GM18520 (cell line): ENCODE results near the gene PLEKHA6.

Source experiments
- ATAC-seq: cut with Tn5 transposase; IDR thresholded peaks from one replicate; pipeline ENCODE4 v1.9.1; 2021; ENCODE audit not compliant: unreplicated experiment

The PLEKHA6 gene

GRCh38 chr1:204383163-204383904, 23.6 kb upstream of the PLEKHA6 start:
- no peak for ATAC-seq

DNA sequence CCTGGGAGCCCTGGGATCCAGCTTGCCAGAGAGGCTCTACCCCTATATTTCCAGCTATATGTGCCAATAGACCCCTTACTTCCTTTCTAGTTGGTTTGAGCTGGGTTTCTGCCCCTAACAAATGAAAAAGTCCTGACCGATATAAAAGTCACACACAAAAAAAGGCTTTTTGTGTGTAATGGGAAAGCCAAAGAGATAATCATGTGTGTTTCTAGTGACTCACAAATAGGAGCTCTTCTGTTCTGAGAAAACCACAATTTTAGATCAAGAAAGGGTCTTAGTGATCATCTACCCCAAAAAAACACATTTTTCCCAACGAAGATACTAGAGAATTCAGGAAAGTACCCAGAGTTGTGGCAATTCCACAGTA, 23.0 kb upstream of the PLEKHA6 start:
- no peak for ATAC-seq

DNA sequence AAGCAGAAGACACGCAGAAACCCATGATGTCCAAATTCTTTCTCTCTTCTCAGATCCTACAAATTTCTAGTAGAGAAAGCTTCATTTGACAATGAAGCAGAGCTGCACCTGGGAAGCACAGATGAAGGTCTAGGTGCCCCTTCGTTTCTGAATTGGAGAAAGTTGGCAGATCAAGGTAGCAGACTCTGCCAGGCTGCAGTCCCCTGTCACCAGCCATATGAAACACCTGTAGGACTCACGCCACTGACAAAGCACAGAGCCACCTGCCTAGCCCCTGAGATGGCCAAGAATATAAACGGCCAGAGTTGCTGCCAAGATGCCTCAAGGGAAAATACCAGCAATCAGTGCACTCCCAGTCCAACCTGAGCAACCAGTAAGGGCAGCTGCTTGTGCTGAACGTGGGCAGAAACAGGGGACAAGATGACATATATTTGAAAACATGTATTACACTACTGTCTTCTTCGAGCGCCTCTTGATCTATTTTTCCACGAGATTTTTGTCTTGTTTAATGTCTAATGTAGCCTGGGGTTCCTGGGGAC, 20.6 kb upstream of the PLEKHA6 start:
- no peak for ATAC-seq

- no peak for ATAC-seq
These were observed 18.3 kb upstream of the PLEKHA6 start for GRCh38 chr1:204377800-204378668.

GRCh38 chr1:204376919-204377799, 17.4 kb upstream of the PLEKHA6 start:
- ATAC-seq = no peak

- no peak for ATAC-seq
These were observed 16.7 kb upstream of the PLEKHA6 start for GRCh38 chr1:204376465-204376864.

DNA sequence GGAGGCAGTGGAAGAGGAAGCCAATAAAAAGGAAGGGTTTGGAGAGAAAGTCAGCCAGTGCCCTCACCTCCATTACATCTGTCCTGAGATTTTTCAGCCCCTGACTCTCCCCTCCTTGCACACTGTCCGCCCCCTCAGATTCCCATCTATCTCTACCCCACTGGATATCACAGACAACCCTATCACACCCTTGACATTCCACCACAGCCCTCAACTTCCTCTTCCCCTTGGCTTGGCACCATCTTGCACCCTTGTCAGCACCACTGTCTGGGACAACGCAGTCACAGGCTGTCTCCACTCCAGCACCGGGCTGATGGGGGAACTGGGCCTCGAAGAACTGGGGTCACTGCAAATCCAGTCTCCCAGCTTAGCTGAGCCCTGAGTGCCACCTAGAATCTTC, 14.2 kb upstream of the PLEKHA6 start:
- ATAC-seq = no peak

DNA sequence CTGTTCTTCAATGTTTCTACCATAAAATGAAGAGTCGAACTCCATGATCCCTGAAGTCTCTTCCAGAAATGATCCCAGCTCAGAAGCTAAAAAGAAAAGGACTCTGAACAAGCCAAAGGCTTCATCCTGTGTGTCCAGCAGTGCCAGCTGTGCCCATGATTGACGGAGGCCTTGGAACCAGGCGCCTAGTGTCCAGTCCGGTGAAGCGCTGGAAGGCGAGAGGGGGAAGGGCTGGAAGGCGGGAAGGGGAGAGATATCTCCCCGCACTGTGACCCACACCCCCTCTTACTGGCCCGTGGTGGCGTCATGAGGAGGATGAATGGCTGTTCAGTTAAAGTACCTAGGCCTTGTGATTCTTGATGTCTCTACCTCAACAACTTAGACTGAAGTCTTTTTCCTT, 10.4 kb upstream of the PLEKHA6 start:
- ATAC-seq = no peak

DNA sequence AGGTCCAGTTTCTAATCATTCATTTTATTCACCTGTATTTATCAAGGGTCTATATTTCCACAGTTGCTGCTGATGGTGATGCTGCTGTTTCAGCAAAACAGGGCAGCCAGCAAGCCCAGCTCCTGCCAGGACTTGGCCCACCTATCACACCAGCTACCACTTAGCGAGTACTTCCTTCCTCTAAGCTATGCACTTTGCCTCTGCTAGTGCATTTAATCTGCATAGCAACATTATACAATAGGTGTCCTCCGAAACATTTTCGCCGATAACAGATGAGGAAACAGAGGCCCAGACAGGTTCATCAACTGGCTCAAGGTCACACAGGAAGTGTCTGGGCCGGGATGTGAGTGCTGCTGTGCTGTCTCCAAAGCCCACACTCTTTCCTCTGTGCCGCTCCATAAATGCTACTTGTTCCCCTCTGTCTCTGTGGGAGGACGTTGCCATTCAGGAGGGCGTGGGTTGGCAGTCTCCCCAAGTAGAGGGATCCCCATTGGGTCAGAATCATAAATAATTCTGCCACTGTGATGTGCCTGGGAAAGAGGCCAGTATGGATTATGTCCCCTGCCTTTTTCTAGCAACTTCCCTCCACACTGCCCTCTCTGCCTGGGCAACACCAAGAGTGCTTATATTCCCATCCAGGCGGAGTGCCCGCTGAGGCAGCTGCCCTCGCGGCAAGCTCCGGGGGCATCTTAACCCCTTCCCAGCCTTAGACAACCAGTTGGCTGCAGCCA, 9.4 kb upstream of the PLEKHA6 start:
- ATAC-seq = no peak

DNA sequence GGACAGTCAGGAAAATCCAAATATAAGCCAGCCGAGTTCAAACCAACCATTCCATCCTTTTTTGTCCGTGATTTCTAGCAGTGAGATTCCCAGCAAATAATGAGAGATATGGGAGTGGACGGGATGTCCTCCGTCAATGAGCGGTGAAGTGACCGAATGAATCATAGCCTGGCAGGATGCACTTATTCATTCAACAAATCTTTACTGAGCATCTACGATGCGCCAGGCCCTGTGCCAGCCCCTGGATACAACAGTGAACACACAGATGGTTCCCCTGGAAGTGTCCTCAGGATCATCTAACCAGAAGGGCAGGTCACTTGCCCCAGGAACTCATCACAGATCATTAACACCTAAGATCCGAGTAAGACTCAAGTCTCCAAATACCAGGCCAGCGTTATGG, 8.2 kb upstream of the PLEKHA6 start:
- no peak for ATAC-seq

GRCh38 chr1:204367193-204367858, 7.6 kb upstream of the PLEKHA6 start:
- ATAC-seq = no peak

DNA sequence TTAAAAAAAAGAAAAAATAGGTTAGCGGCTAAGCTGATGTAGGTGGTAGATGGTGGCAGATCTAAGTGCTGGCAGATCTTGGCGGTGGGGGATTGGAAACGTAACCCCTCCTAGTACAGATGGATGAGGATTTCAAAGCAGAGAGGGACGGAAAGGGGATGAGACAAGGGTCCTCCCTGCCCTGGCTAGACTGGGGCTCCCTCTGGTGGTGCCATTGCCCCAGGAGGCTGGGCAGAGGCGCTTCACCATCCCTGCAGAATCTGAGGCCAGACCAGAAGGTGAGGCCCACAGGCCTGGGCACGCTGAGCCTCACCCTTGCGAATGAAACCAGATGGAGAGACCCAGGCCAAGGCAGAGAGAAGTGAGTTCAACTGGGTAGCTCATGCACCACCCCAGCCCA, 7.0 kb upstream of the PLEKHA6 start:
- ATAC-seq = no peak

DNA sequence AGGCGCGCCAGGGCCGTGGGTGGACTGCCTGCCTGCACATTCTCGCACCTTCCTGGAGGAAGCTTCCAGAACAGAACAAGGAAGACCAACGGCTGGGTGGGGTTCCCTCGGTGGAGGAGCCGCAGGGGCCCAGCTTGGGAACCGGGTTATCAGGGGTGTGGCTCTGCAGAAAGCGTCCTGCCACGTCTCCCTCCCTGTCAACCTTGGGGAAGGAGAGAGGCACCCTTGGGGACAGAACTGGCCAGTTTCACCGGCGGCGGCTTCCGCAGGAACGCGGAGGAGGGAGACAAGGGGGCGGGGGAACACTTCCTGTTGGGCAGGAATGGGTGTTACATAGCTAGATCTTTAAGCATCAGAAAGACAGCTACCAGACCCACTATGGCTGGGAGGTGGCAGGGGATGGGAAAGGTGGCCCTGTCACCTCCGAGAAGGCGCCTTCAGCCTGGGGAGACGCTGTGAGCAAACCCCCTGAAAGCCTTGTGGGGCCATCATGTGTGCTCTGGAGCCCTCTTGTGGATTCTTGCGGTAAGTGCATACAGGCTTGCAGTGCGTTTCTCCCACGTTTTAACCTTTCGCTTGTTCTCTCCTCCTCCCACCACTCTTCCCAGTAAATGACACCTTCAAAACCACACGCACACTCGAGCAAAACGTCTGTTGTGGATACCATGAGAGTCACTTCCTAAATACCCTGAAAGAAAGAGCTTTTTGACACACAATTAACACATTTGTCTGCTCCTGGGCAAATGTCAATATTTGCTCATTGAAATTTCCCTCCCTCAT, 3.8 kb upstream of the PLEKHA6 start:
- no peak for ATAC-seq

DNA sequence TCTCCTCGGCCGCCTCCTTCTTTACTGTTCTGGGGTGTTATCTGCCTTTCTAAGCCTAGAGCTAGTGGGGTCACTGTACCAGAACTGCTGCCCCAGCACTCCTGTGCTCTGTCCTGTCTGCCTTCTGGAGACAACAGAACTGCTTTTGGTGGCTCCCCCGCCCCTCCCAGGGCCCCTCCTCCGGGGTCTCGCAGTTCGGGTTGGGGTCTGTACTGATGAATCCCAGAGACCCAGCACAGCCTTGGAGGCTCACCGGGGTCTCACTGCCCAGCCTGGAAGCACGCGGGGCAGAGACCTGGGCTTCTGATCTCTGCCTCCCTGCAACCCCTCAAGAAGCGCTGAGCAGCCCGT, 3.2 kb upstream of the PLEKHA6 start:
- ATAC-seq = no peak

DNA sequence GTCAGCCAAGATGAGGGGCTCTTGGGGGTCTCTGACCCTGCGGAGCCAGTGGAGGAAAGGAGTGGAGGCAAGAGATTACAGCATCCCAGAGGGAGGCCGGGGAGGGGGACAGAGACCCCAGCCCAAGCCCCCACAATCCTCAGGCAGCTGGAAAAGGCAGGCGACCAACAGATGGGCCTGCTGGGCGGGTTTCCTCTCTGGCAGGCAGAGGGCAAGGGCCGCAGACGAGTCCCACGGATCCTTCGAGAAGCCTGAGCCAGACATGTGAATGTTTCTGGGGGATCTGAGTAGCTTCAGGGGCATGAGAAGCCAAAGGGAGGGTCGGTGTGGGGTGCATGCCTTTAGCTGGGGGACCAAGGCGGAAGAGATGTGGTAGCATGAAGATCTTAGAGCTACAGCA, 2.1 kb upstream of the PLEKHA6 start:
- no peak for ATAC-seq

DNA sequence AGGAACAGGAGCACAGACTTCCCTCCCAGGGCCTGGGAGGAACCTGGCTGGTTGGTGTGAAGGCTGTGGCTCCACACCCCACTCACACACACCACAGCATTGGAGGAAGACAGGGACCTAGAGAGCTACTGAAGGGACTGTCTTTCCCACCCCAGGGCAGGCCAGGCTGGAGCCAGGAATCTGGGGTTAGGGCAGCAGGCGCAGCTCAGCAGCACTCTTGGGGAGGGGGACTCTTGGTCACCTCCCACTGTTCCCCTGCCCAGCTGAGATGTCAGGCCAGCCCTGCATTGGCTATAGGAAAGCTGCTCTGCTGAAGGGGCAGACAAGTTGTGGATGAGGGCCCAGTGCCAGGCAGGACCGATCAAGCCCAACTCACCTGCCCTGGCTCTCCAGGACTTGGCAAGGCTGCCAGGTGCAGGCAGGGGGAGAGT, 1.6 kb upstream of the PLEKHA6 start:
- no peak for ATAC-seq

DNA sequence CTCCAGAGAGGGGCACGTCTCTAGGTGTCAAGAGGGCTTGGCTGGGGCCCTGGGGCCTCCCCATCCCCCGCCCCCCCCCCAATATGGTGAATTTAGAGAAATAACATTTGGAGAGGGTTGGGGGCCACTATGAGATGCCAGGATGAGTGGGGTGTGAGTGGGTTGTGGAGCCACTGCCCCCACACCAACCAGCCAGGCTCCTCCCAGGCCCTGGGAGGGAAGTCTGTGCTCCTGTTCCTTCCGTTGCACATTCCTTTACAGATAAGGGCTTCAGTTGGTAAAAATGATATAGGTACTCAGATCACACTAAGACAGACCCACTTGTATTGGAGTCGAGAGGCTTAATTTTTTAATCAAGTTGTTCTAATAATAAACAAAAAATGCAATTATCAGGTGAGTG, 585 bp upstream of the PLEKHA6 start:
- no peak for ATAC-seq

DNA sequence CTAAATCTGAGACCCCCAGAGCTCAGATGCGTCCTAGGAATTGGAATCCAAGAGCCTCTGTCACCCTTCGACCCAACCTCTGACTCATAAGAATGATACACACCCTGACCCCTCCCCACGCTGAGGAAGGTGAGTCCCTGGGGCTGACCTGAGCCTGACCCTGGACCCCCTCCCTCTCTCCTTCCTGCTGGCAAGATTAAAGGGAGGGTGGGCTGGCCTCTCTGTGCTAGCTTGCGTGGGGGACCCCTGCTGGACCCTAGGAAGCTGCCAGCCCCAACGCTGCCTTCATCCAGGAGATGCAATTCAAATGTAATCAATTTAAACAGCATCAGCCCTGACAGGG, 627 bp downstream of the PLEKHA6 start:
- no peak for ATAC-seq

- no peak for ATAC-seq
These were observed 1.1 kb downstream of the PLEKHA6 start for GRCh38 chr1:204358605-204359004.
